GM19324 (cell line): Measurements from ENCODE around the gene HOXB8.

Experiments used
- ATAC-seq: cut with Tn5 transposase; IDR thresholded peaks from one replicate; pipeline ENCODE4 v1.9.1; 2021; ENCODE audit warnings: mild to moderate bottlenecking, moderate library complexity; ENCODE audit not compliant: unreplicated experiment, low FRiP score

HOXB8 gene

GRCh38 chr17:48586355-48587258 lies 28.5 kb downstream of the HOXB8 start:
- no peak for ATAC-seq

- ATAC-seq, result no peak
These were observed 30.8 kb downstream of the HOXB8 start for GRCh38 chr17:48584223-48584741.

- no peak for ATAC-seq
These were observed 31.3 kb downstream of the HOXB8 start for GRCh38 chr17:48583708-48584222.

- ATAC-seq, result no peak
These were observed 32.4 kb downstream of the HOXB8 start for GRCh38 chr17:48582750-48583069.

GRCh38 chr17:48579760-48580554 lies 35.1 kb downstream of the HOXB8 start:
- no peak for ATAC-seq

GRCh38 chr17:48579471-48579759 lies 35.7 kb downstream of the HOXB8 start:
- ATAC-seq, result no peak

- peak; percentile 15 for ATAC-seq
These were observed 36.2 kb downstream of the HOXB8 start for GRCh38 chr17:48578616-48579470.

- peak; percentile 50 for ATAC-seq
These were observed 37.0 kb downstream of the HOXB8 start, which contains the start of gene HOXB4 for GRCh38 chr17:48577946-48578615. HOXB4 (minus strand) TSS chr17:48578350; CDS start chr17:48578319, 31 bp downstream.

GRCh38 chr17:48577330-48577945 lies 37.7 kb downstream of the HOXB8 start:
- ATAC-seq, result peak; percentile 14

GRCh38 chr17:48576479-48577309 lies 38.4 kb downstream of the HOXB8 start:
- no peak for ATAC-seq

GRCh38 chr17:48575673-48576478 lies 39.2 kb downstream of the HOXB8 start:
- ATAC-seq, result no peak

- no peak for ATAC-seq
These were observed 40.0 kb downstream of the HOXB8 start for GRCh38 chr17:48575066-48575582.

GRCh38 chr17:48574505-48575065 lies 40.5 kb downstream of the HOXB8 start:
- no peak for ATAC-seq

- ATAC-seq, result no peak
These were observed 43.2 kb downstream of the HOXB8 start for GRCh38 chr17:48571826-48572417.

GRCh38 chr17:48571024-48571818 lies 43.9 kb downstream of the HOXB8 start:
- no peak for ATAC-seq
